Motor neuron (in vitro differentiated cells): ENCODE measurements around the gene LDLR. TPM values are rescaled to one million over a fixed set of nuclear protein-coding genes. Genes with fewer than 3 reads are reported as not detected.
"Not testable (repeated sequence)": the region's sequence is repeated elsewhere in the genome, so short reads cannot be mapped to it uniquely, and the experiment has no call there.

ENCODE experiments used
- ATAC-seq, 8 experiments: fragments of 200-7000 bp; cut with Tn5 transposase; replicated peaks in 6 of 8; 2 replicates each; pipeline ENCODE4 v1.8.0; 2021; ENCODE audit warnings: mild to moderate bottlenecking in 8 of 8, moderate library complexity in 8 of 8
- H3K27ac ChIP-seq, 2 donors: fragments of 250-450 bp; sonication (Bioruptor Pico); 2 replicates each; pipeline ENCODE4 v1.9.0; 2021; ENCODE audit warnings: antibody characterized with exemption in 2 of 2, mild to moderate bottlenecking in 2 of 2, moderate library complexity in 1 of 2
- H3K4me1 ChIP-seq, 2 donors: fragments of 250-450 bp; sonication (Bioruptor Pico); replicated peaks in 1 of 2; 2 replicates each; pipeline ENCODE4 v1.6.1; 2021; ENCODE audit warnings: antibody characterized with exemption in 2 of 2, mild to moderate bottlenecking in 2 of 2, moderate library complexity in 1 of 2
- H3K4me3 ChIP-seq, 5 donors: fragments of 250-450 bp; sonication (Bioruptor Pico); 2 replicates each; pipeline ENCODE4 v1.9.0; 2021; ENCODE audit warnings: antibody characterized with exemption in 5 of 5, mild to moderate bottlenecking in 5 of 5, moderate library complexity in 4 of 5
- WGBS, 10 experiments: fragments of 450-650 bp; shearing (Covaris generic); methylation state at CpG; one replicate each; pipeline ENCODE4 v1.0.0; 2022; 5-methylcytosine and 5-hydroxymethylcytosine counted together
- in situ Hi-C, 9 experiments: fragments of 400-800 bp; cut with MboI; loops; one replicate each; pipeline ENCODE4 v1.15.0; 2021; ENCODE audit warnings: low sequenced_read_pairs in 9 of 9, low pct_unique_long_range_greater_than_20kb in 2 of 9; ENCODE audit not compliant: unreplicated experiment in 9 of 9
- total RNA-seq, 8 experiments: library from RNA; unstranded; fragments of 300-600 nt; gene quantifications; 2 replicates each; pipeline versions ENCODE4 v1.2.3 to v1.2.4, GENCODE V29; 2022

Gene LDLR
- total RNA-seq, 8 experiments from 2014 or later: 8.3 to 101 (median 48.0) TPM

DNA sequence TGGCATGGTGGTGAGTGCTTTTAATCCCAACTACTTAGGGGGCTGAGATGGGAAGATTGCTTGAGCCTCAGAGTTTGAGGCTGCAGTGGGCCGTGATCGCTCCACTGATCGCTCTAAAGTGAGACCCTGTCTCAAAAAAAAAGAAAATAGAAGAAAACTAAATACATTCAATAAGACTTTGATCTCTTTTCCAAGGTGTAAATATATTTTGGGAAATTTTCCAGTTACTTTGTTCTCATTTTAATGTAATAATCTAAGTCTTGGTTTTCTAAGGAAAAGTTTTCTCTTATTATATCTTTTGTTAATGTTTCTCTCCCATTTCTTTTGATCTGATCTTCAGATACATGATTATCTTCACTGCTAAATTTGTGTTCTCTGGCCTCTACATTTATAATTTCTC lies 9.6 kb downstream of the LDLR start:
- in situ Hi-C loops: no loop called here
- Histone ChIP-seq H3K4me3 (no peak overlapping the region), H3K4me1 (no peaks in the 10 kb centered on the region), H3K27ac (no peak overlapping the region)
- no peak for ATAC-seq
- 93 to 100% (median 100%) methylated on average over 2 to 3 of the region's 3 CpGs; no CpG with 5 or more reads in 4 of the 10 experiments for WGBS, 10 experiments

- in situ Hi-C loops: no loop called here
- no peak for ATAC-seq
- Histone ChIP-seq H3K27ac (no peak overlapping the region), H3K4me1 (no peaks in the 10 kb centered on the region), H3K4me3 (no peak overlapping the region)
- WGBS, 10 experiments: 50 to 100% (median 92%) methylated on average over 2 to 7 of the region's 12 CpGs; no CpG with 5 or more reads in 2 of the 10 experiments
Observed at GRCh38 chr19:11100049-11100448, 10.8 kb downstream of the LDLR start.

- Histone ChIP-seq H3K4me3 (no peak overlapping the region), H3K27ac (no peak overlapping the region), H3K4me1 (no peaks in the 10 kb centered on the region)
- in situ Hi-C loops: no loop called here
- 94 to 100% (median 100%) methylated on average over 2 to 5 of the region's 5 CpGs; no CpG with 5 or more reads in 3 of the 10 experiments for WGBS, 10 experiments
- ATAC-seq: no peak
Observed at GRCh38 chr19:11101057-11101456, 11.8 kb downstream of the LDLR start.

DNA sequence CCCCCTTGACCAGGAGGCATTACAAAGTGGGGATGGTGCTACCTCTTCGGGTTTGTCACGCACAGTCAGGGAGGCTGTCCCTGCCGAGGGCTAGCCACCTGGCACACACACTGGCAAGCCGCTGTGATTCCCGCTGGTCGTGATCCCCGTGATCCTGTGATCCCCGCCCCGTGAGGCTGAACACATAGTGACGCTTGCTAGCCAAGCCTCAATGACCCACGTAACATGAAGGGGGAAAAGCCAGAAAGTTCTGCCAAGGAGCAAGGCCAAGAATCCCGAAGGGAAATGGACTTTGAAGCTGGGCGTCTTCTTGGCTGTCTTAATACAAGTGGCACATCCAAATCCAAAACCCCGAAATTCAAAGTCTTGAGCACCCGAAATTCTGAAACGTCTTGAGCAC lies 13.7 kb downstream of the LDLR start:
- no peak overlapping the region for H3K27ac ChIP-seq
- peak in 1 of 8 experiments; percentile 28 for ATAC-seq
- H3K4me1 ChIP-seq: no peaks in the 10 kb centered on the region
- in situ Hi-C loops: no loop called here
- H3K4me3 ChIP-seq: no peak overlapping the region
- 93 to 100% (median 98%) methylated on average over 3 to 11 of the region's 16 CpGs; no CpG with 5 or more reads in 3 of the 10 experiments for WGBS, 10 experiments

DNA sequence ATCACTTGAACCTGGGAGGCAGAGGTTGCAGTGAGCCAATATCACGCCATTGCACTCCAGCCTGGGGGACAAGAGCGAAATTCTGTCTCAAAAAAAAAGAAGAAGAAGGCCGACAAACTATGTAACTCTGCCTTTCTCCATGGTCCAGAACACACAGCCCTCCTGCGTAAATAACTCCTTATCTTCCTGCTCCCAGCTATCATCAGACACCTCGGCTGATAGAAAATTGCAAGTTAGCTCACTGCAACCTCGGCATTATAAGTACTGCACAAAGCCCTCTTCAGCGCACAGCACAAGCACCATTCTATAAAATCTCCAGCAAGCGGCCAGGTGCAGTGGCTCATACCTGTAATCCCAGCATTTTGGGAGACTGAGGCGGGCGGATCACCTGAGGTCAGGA lies 14.4 kb downstream of the LDLR start:
- H3K4me3 ChIP-seq, H3K4me1 ChIP-seq, H3K27ac ChIP-seq, in situ Hi-C loops: not testable (repeated sequence)
- 93 to 100% (median 96%) methylated on average over 1 to 8 of the region's 10 CpGs; no CpG with 5 or more reads in 5 of the 10 experiments for WGBS, 10 experiments
- ATAC-seq: peak in 1 of 8 experiments; percentile 13

DNA sequence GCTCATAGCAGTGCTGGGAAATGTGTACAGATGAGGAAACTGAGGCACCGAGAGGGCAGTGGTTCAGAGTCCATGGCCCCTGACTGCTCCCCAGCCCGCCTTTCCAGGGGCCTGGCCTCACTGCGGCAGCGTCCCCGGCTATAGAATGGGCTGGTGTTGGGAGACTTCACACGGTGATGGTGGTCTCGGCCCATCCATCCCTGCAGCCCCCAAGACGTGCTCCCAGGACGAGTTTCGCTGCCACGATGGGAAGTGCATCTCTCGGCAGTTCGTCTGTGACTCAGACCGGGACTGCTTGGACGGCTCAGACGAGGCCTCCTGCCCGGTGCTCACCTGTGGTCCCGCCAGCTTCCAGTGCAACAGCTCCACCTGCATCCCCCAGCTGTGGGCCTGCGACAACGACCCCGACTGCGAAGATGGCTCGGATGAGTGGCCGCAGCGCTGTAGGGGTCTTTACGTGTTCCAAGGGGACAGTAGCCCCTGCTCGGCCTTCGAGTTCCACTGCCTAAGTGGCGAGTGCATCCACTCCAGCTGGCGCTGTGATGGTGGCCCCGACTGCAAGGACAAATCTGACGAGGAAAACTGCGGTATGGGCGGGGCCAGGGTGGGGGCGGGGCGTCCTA lies 15.9 kb downstream of the LDLR start:
- WGBS, 10 experiments: 89 to 98% (median 94%) methylated on average over 3 to 22 of the region's 36 CpGs; no CpG with 5 or more reads in 5 of the 10 experiments
- no peak overlapping the region for H3K4me3 ChIP-seq
- H3K27ac ChIP-seq: no peak overlapping the region
- peak in 4 of 8 experiments; percentile 5 to 42 (median 16) for ATAC-seq
- H3K4me1 ChIP-seq: no peaks in the 10 kb centered on the region
- in situ Hi-C loops: no loop called here

DNA sequence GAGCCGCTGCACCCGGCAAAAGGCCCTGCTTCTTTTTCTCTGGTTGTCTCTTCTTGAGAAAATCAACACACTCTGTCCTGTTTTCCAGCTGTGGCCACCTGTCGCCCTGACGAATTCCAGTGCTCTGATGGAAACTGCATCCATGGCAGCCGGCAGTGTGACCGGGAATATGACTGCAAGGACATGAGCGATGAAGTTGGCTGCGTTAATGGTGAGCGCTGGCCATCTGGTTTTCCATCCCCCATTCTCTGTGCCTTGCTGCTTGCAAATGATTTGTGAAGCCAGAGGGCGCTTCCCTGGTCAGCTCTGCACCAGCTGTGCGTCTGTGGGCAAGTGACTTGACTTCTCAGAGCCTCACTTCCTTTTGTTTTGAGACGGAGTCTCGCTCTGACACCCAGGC lies 17.2 kb downstream of the LDLR start:
- no peaks in the 10 kb centered on the region for H3K4me1 ChIP-seq
- no peak overlapping the region for H3K27ac ChIP-seq
- ATAC-seq: no peak
- WGBS, 10 experiments: 58 to 100% (median 82%) methylated on average over 1 to 9 of the region's 13 CpGs; no CpG with 5 or more reads in 2 of the 10 experiments
- H3K4me3 ChIP-seq: no peak overlapping the region
- in situ Hi-C loops: no loop called here

GRCh38 chr19:11108746-11109145 lies 19.5 kb downstream of the LDLR start:
- WGBS, 10 experiments: 90 to 100% (median 97%) methylated on average over 1 to 6 of the region's 6 CpGs; no CpG with 5 or more reads in 3 of the 10 experiments
- no peak for ATAC-seq
- Histone ChIP-seq H3K27ac (no peak overlapping the region), H3K4me1 (no peaks in the 10 kb centered on the region), H3K4me3 (no peak overlapping the region)
- in situ Hi-C loops: no loop called here

DNA sequence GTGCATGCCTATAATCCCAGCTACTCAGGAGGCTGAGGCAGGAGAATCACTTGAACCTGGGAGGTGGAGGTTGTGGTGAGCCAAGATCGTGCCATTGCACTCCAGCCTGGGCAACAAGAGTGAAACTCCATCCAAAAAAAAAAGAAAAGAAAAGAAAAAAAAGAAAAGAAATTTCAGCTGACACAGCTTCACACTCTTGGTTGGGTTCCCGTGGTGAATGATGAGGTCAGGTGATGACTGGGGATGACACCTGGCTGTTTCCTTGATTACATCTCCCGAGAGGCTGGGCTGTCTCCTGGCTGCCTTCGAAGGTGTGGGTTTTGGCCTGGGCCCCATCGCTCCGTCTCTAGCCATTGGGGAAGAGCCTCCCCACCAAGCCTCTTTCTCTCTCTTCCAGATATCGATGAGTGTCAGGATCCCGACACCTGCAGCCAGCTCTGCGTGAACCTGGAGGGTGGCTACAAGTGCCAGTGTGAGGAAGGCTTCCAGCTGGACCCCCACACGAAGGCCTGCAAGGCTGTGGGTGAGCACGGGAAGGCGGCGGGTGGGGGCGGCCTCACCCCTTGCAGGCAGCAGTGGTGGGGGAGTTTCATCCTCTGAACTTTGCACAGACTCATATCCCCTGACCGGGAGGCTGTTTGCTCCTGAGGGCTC lies 22.0 kb downstream of the LDLR start:
- ATAC-seq: peak in 2 of 8 experiments; percentile 2 to 12
- in situ Hi-C loops: no loop called here
- H3K4me3 ChIP-seq: no peak overlapping the region
- no peak overlapping the region for H3K27ac ChIP-seq
- WGBS, 10 experiments: 76 to 100% (median 87%) methylated on average over 1 to 6 of the region's 15 CpGs; no CpG with 5 or more reads in 4 of the 10 experiments
- no peaks in the 10 kb centered on the region for H3K4me1 ChIP-seq

- Histone ChIP-seq H3K4me1 (no peaks in the 10 kb centered on the region), H3K27ac (no peak overlapping the region), H3K4me3 (no peak overlapping the region)
- peak in 1 of 8 experiments; percentile 4 for ATAC-seq
- WGBS, 10 experiments: 86 to 100% (median 95%) methylated on average over 1 to 2 of the region's 8 CpGs; no CpG with 5 or more reads in 6 of the 10 experiments
- in situ Hi-C loops: no loop called here
Observed at GRCh38 chr19:11111771-11112144, 22.5 kb downstream of the LDLR start.

DNA sequence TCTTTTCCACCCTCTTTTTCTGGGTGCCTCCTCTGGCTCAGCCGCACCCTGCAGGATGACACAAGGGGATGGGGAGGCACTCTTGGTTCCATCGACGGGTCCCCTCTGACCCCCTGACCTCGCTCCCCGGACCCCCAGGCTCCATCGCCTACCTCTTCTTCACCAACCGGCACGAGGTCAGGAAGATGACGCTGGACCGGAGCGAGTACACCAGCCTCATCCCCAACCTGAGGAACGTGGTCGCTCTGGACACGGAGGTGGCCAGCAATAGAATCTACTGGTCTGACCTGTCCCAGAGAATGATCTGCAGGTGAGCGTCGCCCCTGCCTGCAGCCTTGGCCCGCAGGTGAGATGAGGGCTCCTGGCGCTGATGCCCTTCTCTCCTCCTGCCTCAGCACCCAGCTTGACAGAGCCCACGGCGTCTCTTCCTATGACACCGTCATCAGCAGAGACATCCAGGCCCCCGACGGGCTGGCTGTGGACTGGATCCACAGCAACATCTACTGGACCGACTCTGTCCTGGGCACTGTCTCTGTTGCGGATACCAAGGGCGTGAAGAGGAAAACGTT lies 24.0 kb downstream of the LDLR start:
- 60 to 100% (median 95%) methylated on average over 1 to 7 of the region's 27 CpGs; no CpG with 5 or more reads in 3 of the 10 experiments for WGBS, 10 experiments
- ATAC-seq: peak in 2 of 8 experiments; percentile 6 to 8
- H3K27ac ChIP-seq: no peak overlapping the region
- no peak overlapping the region for H3K4me3 ChIP-seq
- H3K4me1 ChIP-seq: no peaks in the 10 kb centered on the region
- in situ Hi-C loops: no loop called here

DNA sequence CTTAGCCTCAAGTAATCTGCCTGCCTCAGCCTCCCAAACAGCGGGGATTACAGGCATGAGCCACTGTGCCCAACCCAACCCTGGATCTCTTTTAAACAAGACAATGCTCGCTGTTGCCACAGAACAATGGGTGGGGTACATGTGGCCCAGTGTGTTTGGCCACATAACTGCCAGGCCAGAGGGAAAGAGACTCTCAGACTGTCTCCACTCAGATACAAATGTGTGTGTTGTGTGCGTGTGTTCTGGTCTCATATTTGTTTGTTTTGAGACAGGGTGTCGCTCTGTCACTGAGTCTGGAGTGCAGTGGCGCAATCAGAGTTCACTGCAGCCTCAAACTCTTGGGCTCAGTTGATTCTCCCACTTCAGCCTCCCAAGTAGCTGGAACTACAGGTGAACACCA lies 25.8 kb downstream of the LDLR start:
- Histone ChIP-seq H3K4me3 (no peak overlapping the region), H3K4me1 (no peaks in the 10 kb centered on the region), H3K27ac (no peak overlapping the region)
- 40 to 100% (median 100%) methylated on average over 1 to 5 of the region's 5 CpGs for WGBS, 10 experiments
- in situ Hi-C loops: no loop called here
- ATAC-seq: no peak

GRCh38 chr19:11115895-11116446 lies 26.7 kb downstream of the LDLR start:
- no peaks in the 10 kb centered on the region for H3K4me1 ChIP-seq
- no peak overlapping the region for H3K4me3 ChIP-seq
- no peak overlapping the region for H3K27ac ChIP-seq
- ATAC-seq: peak in 2 of 8 experiments; percentile 12 to 15
- in situ Hi-C loops: no loop called here
- 67 to 100% (median 87%) methylated on average over 1 to 6 of the region's 11 CpGs; no CpG with 5 or more reads in 4 of the 10 experiments for WGBS, 10 experiments
